ENCODE results near the gene DISP2. TPM values are rescaled to one million over a fixed set of nuclear protein-coding genes. Genes with fewer than 3 reads are reported as not detected.

DISP2 gene
- total RNA-seq, 1 donor from 2014 or later = 0.38 TPM

DNA sequence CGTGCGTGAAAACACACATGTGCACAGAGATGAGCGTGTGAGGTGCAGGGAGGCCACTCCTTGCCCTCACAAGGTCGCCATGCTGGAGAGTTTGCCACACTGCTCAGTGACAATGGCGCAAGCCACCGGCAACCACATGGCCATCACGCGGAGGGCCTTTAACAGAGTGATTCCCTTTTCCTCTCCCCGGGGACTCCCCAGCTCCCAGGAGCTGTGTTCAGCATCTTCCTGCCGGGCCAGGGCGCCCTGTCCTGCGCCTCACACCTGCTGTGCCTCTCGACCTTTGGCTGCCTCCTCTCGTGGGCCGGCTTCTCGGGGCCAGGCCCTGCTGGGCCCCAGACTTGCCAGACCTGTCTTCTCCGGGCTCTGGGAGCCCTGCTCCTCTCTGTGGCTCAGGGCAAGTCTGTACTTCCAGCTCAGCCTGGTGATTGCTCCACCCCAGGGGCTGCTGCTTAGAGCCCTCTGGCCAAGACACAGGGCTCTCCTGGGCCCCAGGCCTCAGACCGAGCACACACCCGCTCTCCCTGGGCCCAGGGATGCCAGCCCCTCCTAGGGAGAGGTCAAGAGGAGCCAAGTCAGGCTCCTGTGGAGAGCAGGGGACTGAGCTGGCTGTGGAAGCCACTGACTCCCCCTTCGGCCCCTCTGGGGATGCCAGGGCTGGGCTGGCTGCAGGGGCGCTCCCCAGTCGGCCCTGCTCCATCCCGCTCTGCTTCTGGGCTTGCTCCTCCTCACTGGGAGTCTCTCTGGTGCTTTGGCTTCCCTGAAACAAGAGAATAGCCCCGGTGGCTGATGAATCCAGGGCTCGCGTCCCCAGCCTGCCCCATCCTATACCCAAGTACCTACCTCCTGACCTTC, 22.9 kb upstream of the DISP2 start:
- H3K4me3 Mint-ChIP-seq = no peak overlapping the region
- no peaks in the 10 kb centered on the region for H3K9me3 Mint-ChIP-seq
- no peaks in the 10 kb centered on the region for H3K27me3 Mint-ChIP-seq
- no peak for ATAC-seq (ENCODE audit: low read depth)
- no peak overlapping the region for H3K27ac Mint-ChIP-seq
- TF ChIP-seq CTCF (IDR thresholded peaks at IDR 0.05) = no peak
- ChIA-PET POLR2A (interaction anchor here (0.6 to 2.5 kb wide), 4 partner anchors 9 to 27 kb away, joined by 3 to 10 read pairs (median 4); partner anchors contain the start of gene INAFM2), CTCF (interaction anchor here (1.4 to 13.8 kb wide), 6 partner anchors 9 to 117 kb away, joined by 5 to 310 read pairs (median 32); partner anchors contain the start of genes INAFM2 and PLCB2)
- peaks cover 29% of the 10 kb centered on the region for H3K4me1 Mint-ChIP-seq
- DNase-seq = no peak
- intact Hi-C loops (cut with micrococcal nuclease) = loop anchor here (5.0 kb wide), 1 partner anchor 648 kb away; no protein-coding TSS in a partner anchor
- H3K36me3 Mint-ChIP-seq (ENCODE audit: low read depth) = no peaks in the 10 kb centered on the region

- H3K4me1 Mint-ChIP-seq = peaks cover 29% of the 10 kb centered on the region
- CTCF ChIA-PET = interaction anchor here (0.6 to 13.8 kb wide), 18 partner anchors 9 to 536 kb away, joined by 3 to 310 read pairs (median 10); partner anchors contain the start of genes ANKRD63, DISP2, INAFM2 and PLCB2
- TF ChIP-seq CTCF (IDR thresholded peaks at IDR 0.05) = no peak
- H3K4me3 Mint-ChIP-seq = no peak overlapping the region
- DNase-seq (no peak), ATAC-seq (ENCODE audit: low read depth) (no peak)
- H3K27ac Mint-ChIP-seq = no peak overlapping the region
- POLR2A ChIA-PET = interaction anchor here (0.6 to 2.5 kb wide), 12 partner anchors 7 to 288 kb away, joined by 3 to 19 read pairs (median 6); partner anchors contain the start of genes ANKRD63, INAFM2 and PLCB2
- no peaks in the 10 kb centered on the region for H3K36me3 Mint-ChIP-seq (ENCODE audit: low read depth)
- no peaks in the 10 kb centered on the region for H3K9me3 Mint-ChIP-seq
- intact Hi-C loops (cut with micrococcal nuclease) = loop anchor here (5.0 kb wide), 1 partner anchor 649 kb away; no protein-coding TSS in a partner anchor
- no peaks in the 10 kb centered on the region for H3K27me3 Mint-ChIP-seq
These were observed 21.9 kb upstream of the DISP2 start for GRCh38 chr15:40335938-40336743.

DNA sequence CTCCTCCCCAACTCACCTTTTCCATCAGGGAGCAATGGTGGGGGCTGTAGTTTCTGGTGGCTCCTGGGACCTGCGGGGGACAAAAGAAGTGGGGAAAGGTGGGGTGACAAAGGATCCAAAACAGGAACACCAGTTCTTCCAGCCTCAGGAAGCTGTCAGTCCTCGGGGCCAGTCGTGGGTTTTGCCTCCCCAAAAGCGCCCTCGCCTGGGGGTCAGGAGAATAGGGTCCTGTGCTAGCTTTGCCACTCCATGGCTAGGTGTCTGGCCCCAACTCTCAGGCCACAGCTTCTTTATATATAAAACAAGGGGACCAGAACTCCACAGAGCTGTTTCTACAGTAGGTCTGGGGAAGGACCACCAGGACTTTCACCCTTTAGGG, 21.3 kb upstream of the DISP2 start:
- no peaks in the 10 kb centered on the region for H3K9me3 Mint-ChIP-seq
- H3K27me3 Mint-ChIP-seq = no peaks in the 10 kb centered on the region
- intact Hi-C loops (cut with micrococcal nuclease) = loop anchor here (5.0 kb wide), 1 partner anchor 649 kb away; no protein-coding TSS in a partner anchor
- ATAC-seq (ENCODE audit: low read depth) = no peak
- no peak for DNase-seq
- ChIA-PET CTCF (interaction anchor here (0.9 to 13.8 kb wide), 18 partner anchors 10 to 291 kb away, joined by 3 to 310 read pairs (median 10); partner anchors contain the start of genes ANKRD63, DISP2, INAFM2 and PLCB2), POLR2A (interaction anchor here (0.5 to 2.3 kb wide), 11 partner anchors 8 to 289 kb away, joined by 3 to 19 read pairs (median 5); partner anchors contain the start of genes ANKRD63, INAFM2 and PLCB2)
- no peak overlapping the region for H3K27ac Mint-ChIP-seq
- no peaks in the 10 kb centered on the region for H3K36me3 Mint-ChIP-seq (ENCODE audit: low read depth)
- no peak overlapping the region for H3K4me3 Mint-ChIP-seq
- peaks cover 29% of the 10 kb centered on the region for H3K4me1 Mint-ChIP-seq
- no peak for TF ChIP-seq CTCF (IDR thresholded peaks at IDR 0.05)

GRCh38 chr15:40337597-40337996, 20.4 kb upstream of the DISP2 start:
- CTCF ChIA-PET = interaction anchor here (0.7 to 13.8 kb wide), 26 partner anchors 11 to 653 kb away, joined by 3 to 310 read pairs (median 6); partner anchors contain the start of genes ANKRD63, DISP2, EIF2AK4 and INAFM2
- Mint-ChIP-seq H3K4me1 (peaks cover 27% of the 10 kb centered on the region), H3K27me3 (no peaks in the 10 kb centered on the region), H3K27ac (no peak overlapping the region), H3K4me3 (no peak overlapping the region), H3K9me3 (no peaks in the 10 kb centered on the region), H3K36me3 (ENCODE audit: low read depth) (no peaks in the 10 kb centered on the region)
- intact Hi-C loops (cut with micrococcal nuclease) = loop anchor here (5.0 kb wide), 1 partner anchor 650 kb away; no protein-coding TSS in a partner anchor
- POLR2A ChIA-PET = interaction anchor here (1.0 to 2.3 kb wide), 8 partner anchors 12 to 290 kb away, joined by 3 to 19 read pairs (median 6); partner anchors contain the start of genes INAFM2 and PLCB2
- DNase-seq (no peak), ATAC-seq (ENCODE audit: low read depth) (no peak)
- no peak for TF ChIP-seq CTCF (IDR thresholded peaks at IDR 0.05)

Data from activated B cell treated with CpG ODN at 0.5 μM for 24 hours (primary cell).